Subcutaneous adipose tissue (tissue), 4 donors: Measurements from ENCODE around the gene INPP4A. TPM values are rescaled to one million over a fixed set of nuclear protein-coding genes. Genes with fewer than 3 reads are reported as not detected.

Experiments
- CTCF ChIP-seq: fragments of 450-650 bp; IDR thresholded peaks from one replicate; pipeline ENCODE4 v1.5.1; 2016; ENCODE audit warnings: low read depth, mild to moderate bottlenecking, control low read depth, antibody characterized with exemption, moderate library complexity
- total RNA-seq, 4 donors: library from RNA; depleted of rRNA; stranded (reverse); fragments of >200 nt; gene quantifications; one replicate each; pipeline ENCODE4 v1.1.0, GENCODE V29; 2016

The INPP4A gene
- total RNA-seq, 4 donors from 2014 or later, result 18.9 to 38.2 (median 22.0) TPM

- TF ChIP-seq CTCF, result no peak
Observed at GRCh38 chr2:98522854-98523253, 78.2 kb downstream of the INPP4A start.

- TF ChIP-seq CTCF, result no peak
Observed at GRCh38 chr2:98524168-98524567, 79.5 kb downstream of the INPP4A start.

GRCh38 chr2:98528349-98528748 is 83.7 kb downstream of the INPP4A start:
- no peak for TF ChIP-seq CTCF

- no peak for TF ChIP-seq CTCF
Observed at GRCh38 chr2:98530114-98530513, 85.5 kb downstream of the INPP4A start.

- TF ChIP-seq CTCF, result no peak
Observed at GRCh38 chr2:98532756-98533155, 88.1 kb downstream of the INPP4A start.

- no peak for TF ChIP-seq CTCF
Observed at GRCh38 chr2:98533547-98533946, 88.9 kb downstream of the INPP4A start.

- TF ChIP-seq CTCF, result no peak
Observed at GRCh38 chr2:98534761-98535160, 90.1 kb downstream of the INPP4A start.
